Sigmoid colon (tissue), 4 donors: ENCODE results near the gene MORN1.

Experiments used
- CTCF ChIP-seq, 4 experiments: fragments of 450-650 bp in 3 of 4; fragments of 200-600 bp in 1 of 4; IDR thresholded peaks; one replicate each; pipeline ENCODE4 v1.5.1; 2016 to 2019; ENCODE audit warnings: antibody characterized with exemption in 4 of 4, mild to moderate bottlenecking in 3 of 4, moderate library complexity in 2 of 4
- EP300 ChIP-seq, 4 donors: sonication (generic); formaldehyde crosslinking; IDR thresholded peaks; one replicate each; pipeline ENCODE4 v1.6.1; 2017; ENCODE audit warnings: antibody characterized with exemption in 4 of 4
- POLR2A ChIP-seq, 2 donors: fragments of 450-650 bp; IDR thresholded peaks; one replicate each; pipeline ENCODE4 v1.6.1; 2016; ENCODE audit warnings: antibody characterized with exemption in 2 of 2, mild to moderate bottlenecking in 2 of 2, moderate library complexity in 2 of 2
- POLR2AphosphoS5 ChIP-seq, 4 donors: sonication (generic); formaldehyde crosslinking; IDR thresholded peaks; one replicate each; pipeline ENCODE4 v1.6.1; 2017; ENCODE audit warnings: antibody characterized with exemption in 4 of 4

- TF ChIP-seq EP300 (IDR thresholded peaks at IDR 0.05), result no peak
- no peak for TF ChIP-seq CTCF (IDR thresholded peaks at IDR 0.05)
- TF ChIP-seq POLR2A (IDR thresholded peaks at IDR 0.05), result no peak
- TF ChIP-seq POLR2AphosphoS5 (IDR thresholded peaks at IDR 0.05), result no peak
Measured at GRCh38 chr1:2320006-2320405, 71.3 kb downstream of the MORN1 start.
